ENCODE data around the gene DCHS2. TPM values are rescaled to one million over a fixed set of nuclear protein-coding genes. Genes with fewer than 3 reads are reported as not detected.

Gene DCHS2
- total and polyA plus RNA-seq, 2 experiments from 2014 or later = 0.21 to 7.6 TPM

GRCh38 chr4:154516318-154517029, 24.9 kb upstream of the DCHS2 start:
- H2AFZ ChIP-seq = no peak overlapping the region
- no peaks in the 10 kb centered on the region for H3K9me2 ChIP-seq (ENCODE audit: insufficient read depth)
- H3K4me1 ChIP-seq (ENCODE audit: insufficient read depth) = peaks cover 13% of the 10 kb centered on the region
- ATAC-seq = no peak
- no peaks in the 10 kb centered on the region for H3K27me3 ChIP-seq (ENCODE audit: insufficient read depth)
- peaks cover 5% of the 10 kb centered on the region; the same call in 2 of the 3 replicates for H3K9me3 Mint-ChIP-seq
- H3K36me3 ChIP-seq (ENCODE audit: insufficient read depth) = no peaks in the 10 kb centered on the region
- no peaks in the 10 kb centered on the region for H3K79me2 ChIP-seq (replicated peaks; ENCODE audit: insufficient read depth)
- H3K27ac Mint-ChIP-seq = no peak overlapping the region
- H3K27ac ChIP-seq (ENCODE audit: low read depth) = no peak overlapping the region
- no peaks in the 10 kb centered on the region for H3K27me3 Mint-ChIP-seq (ENCODE audit: insufficient read depth, low read depth, poor library complexity)
- TF ChIP-seq EZH2 (IDR thresholded peaks at IDR 0.05; ENCODE audit: low read depth, unreplicated experiment) = no peak
- no peak for TF ChIP-seq ZNF331 (CRISPR knock-in tag; IDR thresholded peaks at IDR 0.05; ENCODE audit: low read depth)
- TF ChIP-seq STAT1 (IDR thresholded peaks at IDR 0.05; ENCODE audit: unreplicated experiment) = no peak
- no peak for TF ChIP-seq ZNF462 (CRISPR knock-in tag; IDR thresholded peaks at IDR 0.05)
- no peak for TF ChIP-seq POLR2AphosphoS5 (IDR thresholded peaks at IDR 0.05; ENCODE audit: low read depth)
- TF ChIP-seq REST (IDR thresholded peaks at IDR 0.05; ENCODE audit: unreplicated experiment) = no peak
- no peak for TF ChIP-seq CREB1 (CRISPR knock-in tag; IDR thresholded peaks at IDR 0.05; ENCODE audit: low read depth)
- no peak for TF ChIP-seq ETS1 (IDR thresholded peaks at IDR 0.05)
- no peak for TF ChIP-seq JUNB (IDR thresholded peaks at IDR 0.05; ENCODE audit: unreplicated experiment)
- no peak for TF ChIP-seq EZH2phosphoT487 (IDR thresholded peaks at IDR 0.05; ENCODE audit: unreplicated experiment)
- TF ChIP-seq ZNF114 (CRISPR knock-in tag; IDR thresholded peaks at IDR 0.05) = no peak
- no peak for TF ChIP-seq CTCF (conservative IDR thresholded peaks at IDR 0.05; ENCODE audit: low read depth in 2 of 2)
- TF ChIP-seq NANOG (IDR thresholded peaks at IDR 0.05; ENCODE audit: borderline replicate concordance) = no peak
- no peaks in the 10 kb centered on the region for H4K20me1 ChIP-seq (replicated peaks; ENCODE audit: insufficient read depth)
- H3K4me2 ChIP-seq = no peak overlapping the region
- no peak overlapping the region for H3K4me3 Mint-ChIP-seq
- H3K36me3 Mint-ChIP-seq (ENCODE audit: low read depth) = no peaks in the 10 kb centered on the region
- H3K4me1 Mint-ChIP-seq = peaks cover 13% of the 10 kb centered on the region; the same call in 2 of the 3 replicates
- no peaks in the 10 kb centered on the region for H3F3A ChIP-seq (replicated peaks; ENCODE audit: low read depth)
- no peak overlapping the region for H3K4me3 ChIP-seq
- no peak for DNase-seq (ENCODE audit: low spot score)

All from GM23338 (cell line).